ENCODE results near the gene FMN2. TPM values are rescaled to one million over a fixed set of nuclear protein-coding genes. Genes with fewer than 3 reads are reported as not detected.
"Not testable (repeated sequence)": the region's sequence is repeated elsewhere in the genome, so short reads cannot be mapped to it uniquely, and the experiment has no call there.

FMN2 gene
- total RNA-seq, 1 donor from 2014 or later, result not detected

DNA sequence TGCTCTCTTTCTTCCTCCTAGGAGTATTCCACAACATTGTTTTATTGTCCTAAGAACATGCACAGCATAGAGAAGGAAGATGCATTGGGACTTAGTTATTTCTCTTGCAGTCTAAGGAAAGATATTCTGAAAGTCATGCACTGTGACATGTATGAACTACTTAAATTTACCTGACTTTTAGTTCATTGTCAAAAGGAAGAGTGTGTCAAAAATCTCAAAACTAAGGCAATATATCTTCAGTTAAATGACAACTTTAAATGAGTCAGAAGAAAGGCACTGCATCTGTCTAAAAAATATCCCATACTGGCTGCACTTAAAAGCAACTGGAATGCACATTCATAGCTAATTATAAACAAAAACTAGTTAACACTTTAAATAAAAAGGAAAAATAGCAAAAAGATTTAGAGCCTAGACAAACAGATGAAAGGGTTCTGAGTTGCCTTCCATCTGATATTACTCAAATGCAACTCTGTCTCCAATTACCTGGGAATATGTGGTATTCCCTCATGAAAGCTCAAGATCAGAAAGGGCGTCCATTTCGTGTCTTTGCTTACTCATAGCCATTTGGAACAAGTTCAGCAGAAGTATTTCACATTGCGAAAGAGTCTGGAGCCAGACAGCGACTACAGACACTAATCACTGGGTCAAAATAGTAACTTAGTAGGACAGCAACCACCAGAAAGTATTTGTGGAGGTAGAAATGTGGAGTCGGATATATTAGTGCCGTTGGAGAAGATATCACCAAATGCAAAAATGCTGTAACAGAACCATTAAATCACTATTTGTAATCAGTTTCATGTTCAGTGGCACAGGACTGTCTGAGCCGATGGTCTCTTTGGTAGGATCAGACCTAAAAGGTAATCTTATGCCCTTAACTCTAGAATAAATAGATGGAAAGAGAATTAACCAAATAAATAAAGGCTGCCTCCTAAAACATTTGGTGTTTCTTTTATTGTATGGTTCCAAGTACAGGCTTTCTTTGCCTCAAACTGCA, 294.6 kb downstream of the FMN2 start:
- ATAC-seq, result no peak
- DNase-seq, result no peak
- intact Hi-C loops (cut with micrococcal nuclease), result no loop called here

DNA sequence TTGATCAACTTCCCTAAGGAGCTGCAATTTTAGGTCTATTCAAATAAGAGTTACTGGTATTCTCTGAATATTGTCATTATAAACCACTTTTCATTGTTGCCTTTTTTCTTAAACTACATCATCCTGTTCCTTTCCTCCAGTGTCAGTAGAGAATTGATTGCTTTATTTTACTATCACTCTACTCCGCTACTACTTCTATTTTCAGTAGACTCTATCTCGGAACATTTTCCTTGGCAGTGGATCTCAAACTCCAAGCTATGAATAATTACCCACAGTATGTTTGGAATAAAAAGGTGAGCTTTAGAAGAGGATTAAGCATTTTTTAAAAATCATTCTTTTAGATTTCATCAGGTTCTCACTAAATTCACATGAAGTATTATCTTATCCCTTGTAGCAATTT, 295.4 kb downstream of the FMN2 start:
- intact Hi-C loops (cut with micrococcal nuclease), result no loop called here
- no peak for DNase-seq
- ATAC-seq, result no peak

DNA sequence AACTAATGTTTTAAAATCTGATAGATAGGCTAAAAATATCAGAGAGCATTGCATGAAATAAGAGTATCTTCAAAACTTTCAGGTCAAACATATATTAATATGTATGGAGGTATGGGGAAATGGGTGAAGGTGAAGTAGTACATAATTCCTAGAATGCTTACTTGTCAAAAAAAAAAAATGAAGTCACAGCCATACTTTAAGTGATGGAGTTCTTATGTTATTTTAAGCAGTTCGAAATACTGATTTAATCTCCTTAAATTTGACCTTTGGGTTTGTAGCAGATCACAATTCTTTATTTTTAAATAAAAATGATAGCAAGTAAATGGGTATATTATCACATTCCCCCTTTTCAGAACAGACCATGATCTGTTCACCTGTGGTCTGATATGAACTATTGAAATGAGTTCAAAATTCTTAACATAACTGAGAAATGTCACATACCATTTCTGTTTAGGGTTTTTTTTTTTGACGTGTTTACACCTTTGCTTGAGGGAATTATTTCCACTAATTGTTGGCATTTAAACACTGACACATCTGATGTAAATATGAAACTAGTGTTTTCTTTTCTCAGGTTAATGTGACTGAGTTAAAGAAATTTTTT, 300.1 kb downstream of the FMN2 start:
- DNase-seq, result no peak
- intact Hi-C loops (cut with micrococcal nuclease), result no loop called here
- ATAC-seq, result no peak

DNA sequence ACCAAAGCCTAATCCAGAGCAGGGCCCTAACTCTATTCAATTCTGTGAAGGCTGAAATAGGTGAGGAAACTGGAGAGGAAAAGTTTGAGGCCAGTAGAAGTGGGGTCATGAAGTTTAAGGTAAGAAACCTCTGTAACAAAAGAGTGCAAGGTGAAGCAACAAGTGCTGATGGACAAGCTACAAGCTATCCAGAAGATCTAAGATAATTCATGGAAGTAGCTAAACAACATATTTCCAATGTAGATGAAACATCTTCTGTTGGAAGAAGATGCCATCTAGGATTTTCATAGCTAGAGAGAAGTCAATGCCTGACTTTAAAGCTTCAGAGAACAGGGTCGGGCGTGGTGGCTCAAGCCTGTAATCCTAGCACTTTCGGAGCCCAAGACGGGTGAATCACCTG, 302.7 kb downstream of the FMN2 start:
- ATAC-seq, result no peak
- DNase-seq, result no peak
- intact Hi-C loops (cut with micrococcal nuclease), result no loop called here

- DNase-seq (no peak), ATAC-seq (no peak)
- intact Hi-C loops (cut with micrococcal nuclease), result no loop called here
Measured at GRCh38 chr1:240395336-240395735, 303.7 kb downstream of the FMN2 start.

DNA sequence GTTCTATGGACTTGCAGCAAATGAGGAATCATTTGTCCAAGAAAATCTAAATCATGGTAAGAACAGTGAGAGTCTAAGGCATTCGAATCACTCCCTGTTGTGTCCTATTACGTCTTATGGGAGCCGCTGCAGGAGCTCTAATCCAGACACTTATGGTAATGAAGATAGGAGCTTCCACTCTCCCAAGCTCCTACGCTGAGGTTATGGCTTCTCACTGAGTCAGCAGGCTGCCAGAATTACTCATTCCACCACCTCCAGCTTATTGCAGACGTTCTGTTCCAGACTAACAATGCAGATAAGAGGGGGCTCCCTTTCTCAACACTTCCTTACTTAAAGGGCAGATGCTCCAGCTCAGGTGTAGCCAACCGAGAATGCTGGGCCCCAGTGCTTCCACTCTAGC, 307.7 kb downstream of the FMN2 start:
- DNase-seq (no peak), ATAC-seq (no peak)
- intact Hi-C loops (cut with micrococcal nuclease), result no loop called here

DNA sequence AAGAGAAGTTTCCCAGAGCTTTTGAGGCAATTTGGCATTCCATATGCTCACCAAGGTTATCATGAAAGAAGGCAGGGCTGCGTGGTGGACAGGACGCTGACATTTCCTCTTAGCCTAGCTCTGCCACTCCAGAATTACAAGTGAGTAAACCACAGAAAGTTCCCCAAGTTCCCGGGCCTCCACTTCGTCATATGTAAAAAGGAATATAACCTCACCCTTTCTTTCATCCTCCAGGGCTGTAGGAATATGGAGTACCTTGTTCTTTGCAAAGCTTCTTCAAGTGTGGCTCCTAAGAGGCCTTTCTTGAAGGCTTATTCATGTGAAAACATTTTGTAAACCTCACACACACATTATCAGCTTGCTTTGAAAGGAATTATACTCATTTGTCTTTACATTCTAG, 310.0 kb downstream of the FMN2 start:
- DNase-seq (no peak), ATAC-seq (no peak)
- intact Hi-C loops (cut with micrococcal nuclease), result no loop called here

DNA sequence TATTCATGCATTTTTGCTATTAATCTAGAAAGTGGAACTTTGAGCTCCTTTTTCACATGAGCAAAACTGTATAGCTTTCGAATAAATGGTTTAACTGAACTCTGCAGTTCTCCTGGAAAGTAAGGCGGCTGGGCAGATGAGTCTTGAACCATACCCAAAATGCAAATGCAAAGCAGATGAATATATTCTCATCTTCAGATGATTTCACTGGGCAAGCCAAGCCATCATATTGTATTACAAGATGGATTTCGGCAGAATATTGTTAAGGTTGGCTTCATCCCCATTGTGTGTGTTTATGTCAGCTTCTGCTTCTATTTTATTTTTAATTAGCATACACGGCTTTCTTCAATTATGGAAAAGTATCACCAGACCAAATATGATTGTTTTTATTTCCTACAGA, 310.6 kb downstream of the FMN2 start:
- ATAC-seq, result no peak
- DNase-seq, result no peak
- intact Hi-C loops (cut with micrococcal nuclease), result no loop called here

DNA sequence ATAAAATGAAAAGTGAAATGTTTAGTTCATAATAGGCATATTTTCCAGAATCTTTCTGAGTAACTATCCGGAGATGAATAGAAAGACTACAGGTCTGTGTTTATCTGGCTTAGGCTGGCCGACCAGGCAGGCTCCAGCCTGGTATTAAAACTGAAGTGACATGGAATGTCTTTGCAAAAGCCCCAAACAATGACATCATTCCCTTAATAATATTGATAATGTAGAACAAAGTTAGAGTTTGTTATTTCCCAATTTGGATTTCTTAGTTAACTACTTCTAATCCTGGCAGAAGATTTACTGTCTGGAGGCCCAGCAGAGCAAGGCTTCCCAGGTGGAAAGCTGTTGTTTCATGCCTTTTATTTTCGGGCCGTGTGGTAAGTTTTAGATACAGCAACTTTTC, 312.6 kb downstream of the FMN2 start:
- DNase-seq, result no peak
- intact Hi-C loops (cut with micrococcal nuclease), result no loop called here
- no peak for ATAC-seq

DNA sequence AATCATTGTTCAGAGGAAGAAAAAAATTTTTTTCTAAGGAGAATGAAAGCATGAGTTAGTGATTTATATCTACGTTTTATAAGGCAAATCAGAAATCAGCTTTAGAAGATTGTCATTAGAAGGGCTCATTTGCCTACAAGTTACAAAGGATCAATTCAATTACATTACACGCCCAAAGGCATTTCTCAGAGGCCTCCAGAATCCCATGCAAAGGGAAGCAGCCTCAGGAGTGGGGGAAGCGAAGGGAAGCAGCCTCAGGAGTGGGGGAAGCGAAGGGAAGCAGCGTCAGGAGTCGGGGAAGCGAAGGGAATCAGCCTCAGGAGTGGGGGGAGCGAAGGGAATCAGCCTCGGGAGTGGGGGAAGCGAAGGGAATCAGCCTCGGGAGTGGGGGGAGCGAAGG, 314.1 kb downstream of the FMN2 start:
- DNase-seq, result no peak
- no peak for ATAC-seq
- intact Hi-C loops (cut with micrococcal nuclease), result no loop called here

DNA sequence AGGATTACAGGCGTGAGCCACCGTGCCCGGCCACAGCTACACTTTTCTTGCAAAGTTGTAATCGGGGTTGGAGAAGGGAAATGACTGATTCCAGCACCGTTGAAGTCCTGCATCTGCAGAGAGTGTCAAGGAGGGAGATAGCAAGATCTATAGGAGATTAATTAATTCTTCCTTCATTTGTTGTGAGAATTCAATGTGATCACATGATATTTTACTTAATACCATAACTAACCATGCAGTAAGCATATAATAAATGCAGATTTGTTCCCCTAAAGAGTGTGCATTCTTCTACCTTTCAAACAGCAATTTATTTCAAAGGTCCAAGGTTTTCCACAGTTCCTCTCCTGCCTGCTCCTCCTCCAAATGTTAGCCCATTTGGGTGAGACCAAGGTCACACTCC, 315.7 kb downstream of the FMN2 start:
- no peak for ATAC-seq
- no peak for DNase-seq
- intact Hi-C loops (cut with micrococcal nuclease), result no loop called here

DNA sequence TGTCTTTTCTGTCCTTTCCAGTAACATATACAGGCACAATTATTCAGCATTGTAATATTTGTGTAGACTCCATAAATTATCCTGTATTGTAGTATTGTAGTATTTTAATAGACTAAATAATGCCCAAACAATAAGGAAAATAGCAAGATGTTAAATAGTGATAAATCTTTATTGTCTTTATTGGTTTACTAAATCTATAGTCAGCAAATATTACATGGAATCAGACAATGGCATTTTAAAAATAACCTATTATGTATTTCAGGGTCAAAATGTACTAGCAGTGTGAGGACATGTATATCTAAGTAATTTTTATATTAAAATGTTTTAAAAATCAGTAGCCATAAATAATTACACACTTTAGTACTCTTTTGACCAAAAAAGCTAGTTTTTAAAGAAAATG, 317.9 kb downstream of the FMN2 start:
- intact Hi-C loops (cut with micrococcal nuclease), result no loop called here
- DNase-seq (no peak), ATAC-seq (no peak)

GRCh38 chr1:240413732-240414131, 322.0 kb downstream of the FMN2 start:
- intact Hi-C loops (cut with micrococcal nuclease), result no loop called here
- ATAC-seq (no peak), DNase-seq (no peak)

GRCh38 chr1:240414237-240414636, 322.6 kb downstream of the FMN2 start:
- DNase-seq (no peak), ATAC-seq (no peak)
- intact Hi-C loops (cut with micrococcal nuclease), result no loop called here

GRCh38 chr1:240415011-240415410, 323.3 kb downstream of the FMN2 start:
- intact Hi-C loops (cut with micrococcal nuclease); ATAC-seq; DNase-seq: not testable (repeated sequence)

DNA sequence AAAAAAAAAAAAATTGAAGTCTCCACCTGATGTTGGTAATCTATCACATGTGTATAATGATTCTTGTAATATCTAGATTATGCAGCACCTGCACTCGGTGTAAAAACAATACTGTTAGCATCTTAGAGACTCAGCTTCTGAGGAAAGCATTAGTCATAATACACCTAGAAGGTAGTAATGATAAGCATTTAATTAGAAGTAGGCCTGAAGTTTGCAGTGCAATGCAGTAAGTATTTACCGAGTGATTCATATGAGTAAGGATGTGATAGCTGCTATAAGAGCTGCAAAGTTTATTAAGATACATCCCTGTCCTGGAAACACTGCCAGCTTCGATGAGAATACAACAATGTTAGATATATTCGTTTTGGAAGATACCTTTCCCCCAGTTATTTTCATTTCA, 323.8 kb downstream of the FMN2 start:
- ATAC-seq (no peak), DNase-seq (no peak)
- intact Hi-C loops (cut with micrococcal nuclease), result no loop called here

DNA sequence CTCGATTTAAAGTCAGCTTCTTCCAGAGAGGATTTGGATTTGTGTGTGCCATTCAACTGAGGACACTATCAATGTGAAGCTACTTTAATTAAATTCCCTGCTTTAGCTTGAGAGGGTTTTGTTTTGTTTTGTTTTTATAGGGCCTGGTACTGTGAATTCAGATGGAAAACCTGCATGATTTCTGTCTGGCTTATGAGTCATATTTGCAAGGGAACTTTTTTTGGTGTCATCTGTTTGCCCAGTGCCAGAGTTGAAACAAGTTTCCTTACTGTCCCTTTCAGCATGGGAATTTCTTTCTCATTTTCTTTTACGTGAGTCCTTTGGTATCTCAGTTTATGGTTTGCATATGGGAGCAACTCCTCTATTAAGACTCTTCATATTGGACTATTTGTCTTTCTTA, 325.6 kb downstream of the FMN2 start:
- no peak for ATAC-seq
- DNase-seq, result no peak
- intact Hi-C loops (cut with micrococcal nuclease), result no loop called here

GRCh38 chr1:240420766-240421165, 329.1 kb downstream of the FMN2 start:
- ATAC-seq (no peak), DNase-seq (no peak)
- intact Hi-C loops (cut with micrococcal nuclease), result no loop called here

- intact Hi-C loops (cut with micrococcal nuclease), result no loop called here
- ATAC-seq, result no peak
- DNase-seq, result no peak
Measured at GRCh38 chr1:240423246-240423924, 331.7 kb downstream of the FMN2 start.

- intact Hi-C loops (cut with micrococcal nuclease), result no loop called here
- DNase-seq (no peak), ATAC-seq (no peak)
Measured at GRCh38 chr1:240424740-240425464, 333.2 kb downstream of the FMN2 start.

Data from left ventricle myocardium superior (tissue), 1 donor.